Activated T-cell treated with anti-CD3 and anti-CD28 coated beads, Interleukin-2, amount 50 U/mL, for 4 hours (primary cell): ENCODE data around the gene SUGCT. TPM values are rescaled to one million over a fixed set of nuclear protein-coding genes. Genes with fewer than 3 reads are reported as not detected.

Experiments
- ATAC-seq, 2 donors: fragments of 200-7000 bp; cut with Tn5 transposase; one replicate each; pipeline ENCODE4 v1.10.0; 2021
- DNase-seq: peaks from one replicate; pipeline ENCODE4 v3.0.0-alpha.2; 2020
- H3K27me3 Mint-ChIP-seq: one replicate; pipeline ENCODE4 v1.8.0; 2021; ENCODE audit warnings: low read depth, mixed read lengths
- H3K36me3 Mint-ChIP-seq: one replicate; pipeline ENCODE4 v1.8.0; 2022; ENCODE audit warnings: mixed read lengths; ENCODE audit not compliant: insufficient read depth
- H3K4me1 Mint-ChIP-seq: one replicate; pipeline ENCODE4 v1.8.0; 2021; ENCODE audit warnings: low read depth, mixed read lengths
- H3K4me3 Mint-ChIP-seq: one replicate; pipeline ENCODE4 v1.8.0; 2021; ENCODE audit warnings: mild to moderate bottlenecking, moderate library complexity, mixed read lengths
- H3K9me3 Mint-ChIP-seq: one replicate; pipeline ENCODE4 v1.8.0; 2021; ENCODE audit warnings: mixed read lengths
- total RNA-seq, 3 donors: library from RNA; stranded (reverse); gene quantifications; one replicate each; pipeline ENCODE4 v1.2.1, GENCODE V29; 2021

The SUGCT gene
- total RNA-seq, 3 donors from 2014 or later = 1.3 to 2.5 (median 2.1) TPM

- H3K4me1 Mint-ChIP-seq = no peaks in the 10 kb centered on the region
- no peaks in the 10 kb centered on the region for H3K27me3 Mint-ChIP-seq
- no peaks in the 10 kb centered on the region for H3K36me3 Mint-ChIP-seq
- DNase-seq = no peak
- no peak overlapping the region for H3K4me3 Mint-ChIP-seq
- no peak for ATAC-seq
- no peaks in the 10 kb centered on the region for H3K9me3 Mint-ChIP-seq
Measured at GRCh38 chr7:40833888-40834234, 699.1 kb downstream of the SUGCT start.

DNA sequence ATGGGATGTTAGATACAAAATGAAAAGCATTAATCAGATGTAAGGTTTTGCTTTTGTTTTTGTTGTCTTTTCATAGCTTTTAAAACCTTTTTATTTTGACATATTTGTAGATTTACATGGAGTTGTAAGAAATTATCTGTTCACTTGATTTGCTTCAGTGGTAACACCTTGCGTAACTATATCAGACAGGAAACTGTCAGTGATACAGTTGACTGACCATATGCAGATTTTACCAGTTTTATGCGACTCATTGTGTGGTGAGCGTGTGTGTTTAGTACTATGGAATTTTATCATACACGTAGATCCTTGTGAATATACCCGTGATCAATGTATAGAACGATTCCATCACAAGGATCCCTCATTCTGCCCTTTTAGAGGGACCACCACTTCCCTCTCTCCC, 701.4 kb downstream of the SUGCT start:
- Mint-ChIP-seq H3K4me3 (no peak overlapping the region), H3K27me3 (no peaks in the 10 kb centered on the region), H3K36me3 (no peaks in the 10 kb centered on the region), H3K4me1 (no peaks in the 10 kb centered on the region), H3K9me3 (peaks cover 11% of the 10 kb centered on the region)
- ATAC-seq = no peak
- no peak for DNase-seq

- DNase-seq (no peak), ATAC-seq (no peak)
- Mint-ChIP-seq H3K9me3 (peaks cover 16% of the 10 kb centered on the region), H3K4me1 (no peaks in the 10 kb centered on the region), H3K36me3 (no peaks in the 10 kb centered on the region), H3K27me3 (no peaks in the 10 kb centered on the region), H3K4me3 (no peak overlapping the region)
Measured at GRCh38 chr7:40839881-40840280, 705.1 kb downstream of the SUGCT start.

GRCh38 chr7:40840990-40841389, 706.2 kb downstream of the SUGCT start:
- no peaks in the 10 kb centered on the region for H3K4me1 Mint-ChIP-seq
- H3K36me3 Mint-ChIP-seq = no peaks in the 10 kb centered on the region
- H3K9me3 Mint-ChIP-seq = peaks cover 21% of the 10 kb centered on the region
- DNase-seq (no peak), ATAC-seq (no peak)
- H3K4me3 Mint-ChIP-seq = no peak overlapping the region
- no peaks in the 10 kb centered on the region for H3K27me3 Mint-ChIP-seq

- ATAC-seq (no peak), DNase-seq (no peak)
- H3K27me3 Mint-ChIP-seq = no peaks in the 10 kb centered on the region
- peaks cover 21% of the 10 kb centered on the region for H3K9me3 Mint-ChIP-seq
- no peaks in the 10 kb centered on the region for H3K36me3 Mint-ChIP-seq
- no peaks in the 10 kb centered on the region for H3K4me1 Mint-ChIP-seq
- no peak overlapping the region for H3K4me3 Mint-ChIP-seq
Measured at GRCh38 chr7:40842641-40843040, 707.8 kb downstream of the SUGCT start.

- Mint-ChIP-seq H3K9me3 (peaks cover 21% of the 10 kb centered on the region), H3K27me3 (no peaks in the 10 kb centered on the region), H3K4me3 (no peak overlapping the region), H3K36me3 (no peaks in the 10 kb centered on the region), H3K4me1 (no peaks in the 10 kb centered on the region)
- DNase-seq (no peak), ATAC-seq (no peak)
Measured at GRCh38 chr7:40843338-40843985, 708.7 kb downstream of the SUGCT start.

GRCh38 chr7:40845943-40846342, 711.1 kb downstream of the SUGCT start:
- ATAC-seq = no peak
- no peaks in the 10 kb centered on the region for H3K4me1 Mint-ChIP-seq

GRCh38 chr7:40847921-40848320, 713.1 kb downstream of the SUGCT start:
- ATAC-seq = no peak
- Mint-ChIP-seq H3K9me3 (peaks cover 8% of the 10 kb centered on the region), H3K36me3 (no peaks in the 10 kb centered on the region), H3K4me1 (no peaks in the 10 kb centered on the region), H3K27me3 (no peaks in the 10 kb centered on the region), H3K4me3 (no peak overlapping the region)
- DNase-seq = no peak

More at GRCh38 chr7:40845943-40846342, 711.1 kb downstream of the SUGCT start:
- no peaks in the 10 kb centered on the region for H3K36me3 Mint-ChIP-seq
- no peaks in the 10 kb centered on the region for H3K27me3 Mint-ChIP-seq
- peaks cover 9% of the 10 kb centered on the region for H3K9me3 Mint-ChIP-seq
- no peak overlapping the region for H3K4me3 Mint-ChIP-seq
- DNase-seq = no peak

DNA sequence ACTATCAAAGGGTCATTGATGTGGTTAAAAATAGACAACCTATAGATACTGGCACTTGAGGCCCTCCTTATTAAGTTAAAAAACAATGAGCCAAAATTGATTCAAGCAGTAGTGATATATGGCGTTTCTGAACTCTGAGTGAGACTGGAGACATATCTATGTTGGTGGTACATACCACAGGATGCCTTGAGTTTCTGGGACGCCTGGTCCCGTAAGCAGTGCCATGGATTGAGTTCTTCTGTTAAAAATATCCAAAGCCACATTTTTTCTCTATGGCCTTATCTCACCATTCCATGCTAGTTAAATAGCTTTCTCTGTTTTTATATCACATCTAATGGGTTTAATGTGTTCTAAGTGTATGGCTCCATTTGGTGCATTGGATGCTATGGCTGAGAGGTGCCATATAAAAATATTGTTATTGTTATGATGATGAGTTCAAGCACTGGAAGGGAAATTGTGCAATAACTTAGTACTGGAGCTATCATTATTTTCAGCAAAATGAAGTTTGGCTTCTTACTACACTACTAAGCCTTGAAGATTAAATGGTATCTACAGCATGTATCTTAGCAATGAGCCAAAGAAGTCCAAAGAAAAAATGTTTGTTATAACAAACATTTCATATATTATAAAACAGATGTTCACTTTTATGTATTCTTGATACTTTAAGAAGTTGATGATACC, 713.9 kb downstream of the SUGCT start:
- Mint-ChIP-seq H3K4me1 (no peaks in the 10 kb centered on the region), H3K36me3 (no peaks in the 10 kb centered on the region), H3K9me3 (peaks cover 5% of the 10 kb centered on the region), H3K4me3 (no peak overlapping the region), H3K27me3 (no peaks in the 10 kb centered on the region)
- ATAC-seq (no peak), DNase-seq (no peak)

GRCh38 chr7:40850017-40850416, 715.2 kb downstream of the SUGCT start:
- Mint-ChIP-seq H3K4me3 (no peak overlapping the region), H3K36me3 (no peaks in the 10 kb centered on the region), H3K27me3 (no peaks in the 10 kb centered on the region), H3K4me1 (no peaks in the 10 kb centered on the region), H3K9me3 (peaks cover 3% of the 10 kb centered on the region)
- DNase-seq (no peak), ATAC-seq (no peak)

- Mint-ChIP-seq H3K4me3 (no peak overlapping the region), H3K4me1 (no peaks in the 10 kb centered on the region), H3K9me3 (peaks cover 2% of the 10 kb centered on the region), H3K27me3 (no peaks in the 10 kb centered on the region), H3K36me3 (no peaks in the 10 kb centered on the region)
- DNase-seq = no peak
- no peak for ATAC-seq
Measured at GRCh38 chr7:40851001-40851400, 716.2 kb downstream of the SUGCT start.

DNA sequence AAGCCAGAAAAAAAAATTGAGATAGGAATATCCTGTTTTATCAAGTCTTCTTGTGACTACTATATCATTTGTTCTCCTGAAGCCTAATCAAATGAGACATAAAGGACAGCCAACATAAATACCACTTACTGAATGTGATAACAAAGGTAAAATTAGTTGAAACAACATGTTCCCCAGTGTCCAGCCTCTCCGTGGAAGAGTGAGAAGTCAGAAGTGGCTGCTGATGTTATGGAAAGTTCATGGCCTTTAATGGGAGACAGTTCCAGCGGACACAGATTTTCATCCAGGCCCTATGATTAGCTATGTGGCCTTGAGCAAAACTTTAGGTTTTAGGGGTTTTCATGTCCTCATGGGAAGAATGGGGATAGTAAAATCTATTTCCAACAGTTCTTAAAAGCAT, 724.3 kb downstream of the SUGCT start:
- no peaks in the 10 kb centered on the region for H3K27me3 Mint-ChIP-seq
- ATAC-seq (no peak), DNase-seq (no peak)
- H3K9me3 Mint-ChIP-seq = peaks cover 4% of the 10 kb centered on the region
- H3K36me3 Mint-ChIP-seq = no peaks in the 10 kb centered on the region
- H3K4me3 Mint-ChIP-seq = no peak overlapping the region
- no peaks in the 10 kb centered on the region for H3K4me1 Mint-ChIP-seq

GRCh38 chr7:40859965-40860543, 725.2 kb downstream of the SUGCT start:
- no peak for DNase-seq
- H3K4me1 Mint-ChIP-seq = no peaks in the 10 kb centered on the region
- peaks cover 4% of the 10 kb centered on the region for H3K9me3 Mint-ChIP-seq
- no peak overlapping the region for H3K4me3 Mint-ChIP-seq
- no peaks in the 10 kb centered on the region for H3K36me3 Mint-ChIP-seq
- no peaks in the 10 kb centered on the region for H3K27me3 Mint-ChIP-seq
- ATAC-seq = no peak

GRCh38 chr7:40865441-40866233, 730.8 kb downstream of the SUGCT start:
- Mint-ChIP-seq H3K4me1 (no peaks in the 10 kb centered on the region), H3K4me3 (no peak overlapping the region), H3K9me3 (peaks cover 8% of the 10 kb centered on the region), H3K36me3 (no peaks in the 10 kb centered on the region), H3K27me3 (no peaks in the 10 kb centered on the region)
- DNase-seq (no peak), ATAC-seq (no peak)
